HG02884 (cell line): ENCODE results near the gene MRPL46.
"Not testable (repeated sequence)": the region's sequence is repeated elsewhere in the genome, so short reads cannot be mapped to it uniquely, and the experiment has no call there.

Experiments used
- ATAC-seq: cut with Tn5 transposase; IDR thresholded peaks from one replicate; pipeline ENCODE4 v1.9.1; 2021; ENCODE audit warnings: mild to moderate bottlenecking, moderate library complexity; ENCODE audit not compliant: unreplicated experiment

Gene MRPL46

DNA sequence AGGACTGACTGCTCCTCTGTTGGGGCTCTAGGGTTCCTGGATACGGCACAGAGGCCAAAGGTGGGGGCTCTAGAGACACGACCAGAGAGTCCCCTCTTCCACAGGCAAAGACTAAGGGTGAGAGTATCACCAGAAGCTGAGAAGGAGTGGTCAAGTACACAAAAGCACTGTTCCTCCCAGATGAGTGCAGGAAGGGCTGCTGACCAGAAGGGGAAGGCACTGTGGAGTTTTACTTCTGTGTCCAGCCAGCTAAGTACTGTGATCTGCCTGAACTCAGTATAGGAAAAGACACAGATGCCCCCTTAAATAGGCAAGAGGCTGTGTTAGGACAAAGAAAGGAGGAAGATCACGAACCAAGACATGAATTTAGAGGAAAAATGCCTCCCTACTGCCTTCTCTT, 12.0 kb upstream of the MRPL46 start:
- no peak for ATAC-seq

DNA sequence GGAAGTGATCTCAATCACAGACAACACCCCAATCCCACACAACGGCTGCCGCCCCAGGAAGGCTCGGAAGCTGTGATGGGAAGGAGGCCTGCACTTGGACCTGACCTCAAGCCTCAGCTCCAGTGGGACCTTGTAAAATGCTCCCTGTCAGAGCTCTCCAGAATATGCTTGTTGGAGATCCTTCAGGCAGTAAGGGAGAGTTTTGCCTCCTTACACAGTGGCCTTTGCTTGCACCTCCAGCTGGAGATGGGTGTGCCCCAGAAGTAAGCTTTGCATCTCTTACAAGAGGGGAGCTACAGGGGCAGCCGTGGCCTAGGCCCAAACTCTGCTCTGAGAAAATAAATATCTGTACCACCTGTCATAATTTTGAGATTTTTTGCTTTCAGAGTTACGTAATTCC, 10.7 kb upstream of the MRPL46 start:
- ATAC-seq, result no peak

DNA sequence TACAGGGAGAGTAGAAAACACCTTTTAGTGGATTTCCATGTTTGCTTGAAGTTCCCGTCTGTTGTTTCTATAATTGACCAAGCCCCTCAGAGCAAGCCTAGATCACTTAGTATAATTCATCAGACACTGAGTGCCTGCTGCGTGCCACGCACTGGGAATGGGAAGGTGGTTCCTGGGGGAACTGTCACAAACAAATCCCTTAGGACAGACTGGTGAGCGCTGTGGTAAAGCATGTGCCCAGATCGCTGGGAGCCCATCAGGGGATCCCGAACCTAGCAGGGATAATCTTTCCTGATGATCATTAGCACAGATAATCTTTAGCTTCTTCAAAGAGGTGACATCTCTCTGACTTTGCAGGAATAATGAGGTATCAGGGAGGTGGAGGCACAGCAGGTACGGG, 9.9 kb upstream of the MRPL46 start:
- no peak for ATAC-seq

- ATAC-seq, result no peak
Measured at GRCh38 chr15:88476635-88477060, 9.5 kb upstream of the MRPL46 start.

- ATAC-seq, result not testable (repeated sequence)
Measured at GRCh38 chr15:88473661-88474293, 6.6 kb upstream of the MRPL46 start.

DNA sequence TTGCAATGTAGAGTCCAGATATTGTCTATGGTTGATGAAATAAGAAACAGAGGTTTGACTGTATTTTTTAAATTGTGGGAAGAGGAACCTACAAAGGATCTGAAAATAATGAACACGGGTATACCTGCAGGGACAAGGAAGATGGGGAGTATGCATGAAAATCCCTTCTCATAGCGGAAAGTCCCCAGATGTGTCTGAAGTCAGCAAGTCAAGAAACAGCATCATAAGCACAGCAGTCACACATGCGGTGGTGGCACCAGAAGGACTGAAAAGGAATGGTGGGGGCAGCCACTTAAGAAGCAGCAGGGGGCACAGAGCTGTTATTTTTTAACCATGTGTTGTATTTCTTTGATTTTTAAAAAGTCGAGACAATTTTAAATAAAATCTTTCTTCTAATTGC, 5.0 kb upstream of the MRPL46 start:
- no peak for ATAC-seq

DNA sequence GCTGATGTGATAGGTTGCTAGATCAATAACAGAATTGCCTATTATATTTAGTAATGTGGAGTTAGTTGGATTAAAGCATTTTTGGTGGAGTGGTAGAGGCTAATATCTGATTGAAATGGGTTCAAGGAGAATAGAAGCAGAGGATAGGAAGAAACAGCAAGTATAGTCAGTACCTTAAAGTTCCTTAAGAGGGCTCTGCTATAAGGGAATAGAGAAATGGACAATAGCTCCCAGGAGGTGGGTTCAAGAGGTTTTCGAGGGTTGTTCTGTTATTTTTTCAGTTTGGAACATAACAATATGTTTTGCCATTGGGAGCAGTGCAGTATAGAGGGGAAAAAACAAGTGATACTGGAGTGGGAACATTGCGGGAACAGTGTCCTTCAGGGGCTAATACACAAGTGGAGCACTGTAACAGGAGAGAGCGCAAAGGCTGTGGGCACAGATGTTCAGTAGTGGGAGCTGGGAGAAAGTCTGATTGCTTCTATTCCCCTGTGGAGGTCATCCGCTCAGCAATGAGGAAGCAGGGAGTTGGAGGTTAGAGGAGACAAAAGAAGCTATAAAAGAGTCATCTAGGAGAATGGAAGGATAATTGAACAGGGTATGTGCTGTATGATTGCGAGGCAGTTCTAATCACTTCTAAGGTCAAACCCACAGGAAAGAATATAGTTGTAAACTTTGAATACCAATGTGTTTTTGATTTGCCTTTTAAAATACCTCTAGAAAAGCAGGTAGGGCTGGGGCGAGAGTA, 3.6 kb upstream of the MRPL46 start:
- ATAC-seq, result no peak

DNA sequence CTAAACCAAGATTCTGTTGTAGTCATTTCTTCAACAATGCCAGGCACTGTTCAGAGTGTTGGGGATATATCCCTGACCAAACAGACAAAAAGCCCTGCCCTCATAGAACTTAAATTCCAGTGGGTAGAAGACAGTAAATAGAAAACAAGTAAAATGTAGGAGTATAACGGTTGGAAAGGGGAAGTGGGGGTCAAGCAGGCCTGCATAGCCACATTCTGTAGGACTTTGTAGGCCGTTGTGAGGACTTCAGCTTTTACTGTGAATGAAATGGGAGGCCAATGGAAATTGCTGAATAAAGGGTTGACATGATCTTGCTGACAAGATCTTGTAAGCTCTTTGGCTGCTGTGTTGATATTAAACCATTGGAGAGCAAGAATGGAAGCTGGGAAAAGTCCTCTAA, 2.1 kb upstream of the MRPL46 start:
- no peak for ATAC-seq

GRCh38 chr15:88468721-88469120, 1.5 kb upstream of the MRPL46 start:
- not testable (repeated sequence) for ATAC-seq

DNA sequence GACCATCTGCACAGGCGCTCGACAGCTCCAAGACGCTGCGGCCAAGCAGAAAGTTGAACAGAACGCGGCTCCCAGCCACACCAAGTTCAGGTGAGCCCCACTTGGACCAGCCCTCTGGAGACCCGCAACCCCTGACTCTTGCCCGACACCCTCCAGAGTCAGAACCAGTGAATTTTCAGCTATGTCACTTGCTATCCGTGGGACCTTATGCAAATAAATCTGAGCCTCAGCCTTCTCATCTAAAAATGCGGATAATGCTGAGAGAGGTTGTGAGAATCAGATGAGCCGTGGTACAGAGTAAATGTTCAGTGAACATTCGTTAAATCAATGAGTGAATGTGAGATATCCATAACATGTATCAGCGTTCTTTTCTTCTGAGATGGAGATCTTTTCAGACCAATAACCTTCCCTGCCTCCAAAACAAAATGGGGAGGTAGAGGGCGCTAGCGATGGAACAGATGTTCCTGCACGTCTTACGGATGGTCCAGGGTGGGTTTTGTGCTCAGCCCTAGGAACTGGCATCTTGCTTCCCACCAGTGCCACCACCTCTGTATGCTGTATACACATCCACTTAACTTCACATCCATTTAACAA, 844 bp upstream of the MRPL46 start:
- ATAC-seq, result no peak

GRCh38 chr15:88465633-88466224, 1.5 kb downstream of the MRPL46 start:
- no peak for ATAC-seq

DNA sequence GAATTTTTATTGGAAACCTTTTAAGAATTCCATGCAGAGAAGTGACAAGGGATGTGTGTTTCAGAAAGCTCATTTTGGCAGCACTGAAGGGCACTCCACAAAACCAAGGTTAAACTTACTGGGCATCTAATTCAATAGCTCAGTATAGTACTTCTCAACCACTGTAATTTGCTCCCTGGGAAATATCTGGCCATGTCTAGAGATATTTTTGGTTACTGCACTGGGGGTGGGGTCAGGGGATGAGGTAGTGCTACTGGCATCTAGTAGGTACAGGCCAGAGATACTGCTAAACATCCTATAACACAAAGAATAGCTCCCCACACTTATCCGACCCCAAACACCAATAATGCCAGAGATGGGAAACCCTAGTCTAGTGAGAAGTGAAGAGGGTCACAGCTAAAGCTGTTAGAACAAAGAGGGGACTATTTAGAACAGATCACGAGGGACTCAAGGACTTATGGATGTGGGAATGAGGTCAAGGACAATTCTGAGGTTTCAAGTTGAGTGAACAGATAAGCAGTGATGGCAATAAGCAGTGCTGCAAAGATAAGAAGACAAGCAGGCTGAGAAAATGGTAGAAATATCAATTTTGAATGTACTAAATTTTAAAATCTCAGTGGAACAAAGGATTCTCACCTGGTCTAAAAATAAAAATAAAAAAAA, 3.2 kb downstream of the MRPL46 start:
- no peak for ATAC-seq

- no peak for ATAC-seq
Measured at GRCh38 chr15:88456733-88457132, 10.5 kb downstream of the MRPL46 start.

DNA sequence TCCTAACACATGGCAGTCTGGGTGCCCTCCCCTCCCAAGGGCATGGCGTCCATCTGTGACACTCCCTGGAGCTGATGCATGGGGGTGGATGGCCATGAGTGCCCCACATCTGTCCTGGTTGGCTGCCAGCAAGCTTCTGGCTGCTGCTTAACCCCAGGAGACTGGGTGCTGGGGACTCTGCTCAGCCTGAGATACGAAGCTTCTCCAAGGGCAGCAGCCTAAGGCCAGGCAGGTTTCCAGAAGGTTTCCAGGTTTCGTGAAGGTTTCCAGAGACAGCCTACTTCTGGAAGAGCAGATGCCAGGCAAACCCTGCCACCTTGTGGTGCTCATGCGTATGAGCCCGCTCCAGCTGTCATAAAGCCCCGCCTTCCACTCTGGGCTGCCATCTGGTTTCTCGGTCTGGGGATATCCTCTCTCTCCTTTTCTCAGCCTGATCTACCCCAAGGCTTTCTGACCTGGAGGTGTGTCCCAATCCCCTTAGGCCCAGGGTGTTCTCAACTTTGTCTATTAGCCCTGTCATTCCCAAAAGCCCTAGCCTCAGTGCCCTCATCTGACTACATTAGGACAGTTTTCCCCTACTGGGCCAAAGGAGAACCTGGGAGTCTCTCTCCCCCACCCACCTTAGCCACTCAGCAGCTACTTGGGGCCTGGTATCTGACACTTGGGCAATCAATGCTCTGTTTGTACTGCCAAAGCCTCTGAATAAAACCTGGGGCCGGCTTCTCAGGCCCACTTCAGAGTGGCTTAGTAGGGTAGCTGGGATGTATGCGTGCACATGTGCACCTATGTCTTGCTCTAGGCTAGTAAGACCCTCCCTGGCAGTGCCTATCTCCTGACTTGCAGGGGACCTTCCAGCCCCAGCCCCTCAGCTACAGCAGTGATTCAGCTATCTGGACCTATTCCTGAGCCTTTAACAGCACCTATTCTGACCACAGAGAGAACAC, 12.0 kb downstream of the MRPL46 start:
- ATAC-seq, result no peak

GRCh38 chr15:88454236-88454635, 13.0 kb downstream of the MRPL46 start:
- no peak for ATAC-seq

DNA sequence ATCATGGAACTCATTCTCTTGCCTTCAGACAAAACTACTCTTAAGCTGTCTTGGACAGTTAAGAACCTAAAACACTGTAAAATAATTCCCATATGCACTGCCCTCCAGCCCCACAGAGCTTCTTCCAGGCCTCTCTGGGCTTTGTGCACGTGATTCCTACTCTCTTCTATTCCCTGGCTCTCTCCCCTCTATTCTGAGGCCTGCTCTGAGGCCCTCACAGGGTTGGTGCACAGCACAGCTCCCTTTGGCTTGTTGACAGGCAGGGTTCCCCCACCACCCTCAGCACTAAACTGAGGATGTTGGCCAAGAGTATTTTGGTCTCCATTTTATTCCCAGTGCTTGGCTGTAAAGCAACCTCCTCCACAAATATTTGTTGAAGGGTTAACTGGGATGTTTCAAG, 13.5 kb downstream of the MRPL46 start:
- no peak for ATAC-seq

DNA sequence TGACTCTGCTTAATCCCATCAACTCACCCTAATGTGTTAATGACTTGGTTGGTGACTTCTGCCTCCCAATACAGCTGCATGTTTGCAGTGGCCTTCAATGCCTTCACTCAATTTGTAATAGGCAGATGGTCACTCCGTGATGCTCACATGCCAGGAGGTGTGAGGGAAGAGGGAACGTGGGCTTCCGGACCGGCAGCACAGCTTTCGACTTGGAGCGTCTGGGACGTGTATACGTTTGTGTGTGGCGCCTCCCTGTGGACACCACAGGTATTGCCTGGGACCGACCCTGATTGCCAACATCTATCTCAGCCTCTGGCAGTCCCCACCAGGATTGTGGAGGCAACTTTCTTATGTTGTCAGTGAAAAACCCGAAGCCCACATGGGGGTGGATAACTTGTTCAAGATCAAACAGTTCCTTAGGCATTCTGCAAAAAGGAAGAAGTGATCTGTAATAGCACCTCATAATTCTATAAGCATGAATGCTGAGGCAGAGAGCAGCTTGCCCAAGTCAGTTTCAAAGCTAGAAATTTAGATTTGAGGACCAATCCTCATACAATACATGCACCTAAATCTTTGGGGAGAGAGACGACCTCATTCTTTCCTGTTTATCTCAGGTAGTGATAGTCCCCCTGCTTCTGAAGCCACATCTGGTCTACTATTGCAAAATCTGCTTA, 16.9 kb downstream of the MRPL46 start:
- ATAC-seq, result no peak

GRCh38 chr15:88449581-88449980, 17.6 kb downstream of the MRPL46 start:
- no peak for ATAC-seq

DNA sequence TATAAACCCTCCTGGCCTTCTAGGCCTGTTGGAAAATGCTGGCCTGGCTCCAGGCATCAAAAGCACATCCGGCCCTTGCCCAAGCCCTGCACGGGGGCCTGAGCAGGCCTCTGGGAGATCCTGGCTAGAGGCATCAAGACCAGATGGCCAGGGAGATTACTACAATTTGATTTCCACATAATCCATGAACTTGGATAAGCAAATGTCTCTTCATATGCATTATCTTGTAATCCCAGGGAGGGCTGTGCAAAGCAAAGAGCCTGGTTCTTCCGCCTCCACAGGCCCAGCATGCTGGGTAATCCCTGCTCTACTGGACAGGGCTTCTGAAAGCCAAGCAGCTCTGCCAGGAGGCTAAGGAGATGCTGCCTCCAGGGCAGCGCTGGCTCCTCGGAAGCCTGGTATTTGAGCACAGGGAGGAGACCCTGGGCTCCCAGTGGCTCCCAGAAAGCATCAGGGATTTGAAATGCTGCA, 18.2 kb downstream of the MRPL46 start:
- ATAC-seq, result no peak

- ATAC-seq, result no peak
Measured at GRCh38 chr15:88447741-88448140, 19.4 kb downstream of the MRPL46 start.
